ENCODE results near the gene MYO1C. TPM values are rescaled to one million over a fixed set of nuclear protein-coding genes. Genes with fewer than 3 reads are reported as not detected.

The MYO1C gene
- total and polyA plus RNA-seq, 2 experiments from 2014 or later = 76.8 to 85.3 TPM

DNA sequence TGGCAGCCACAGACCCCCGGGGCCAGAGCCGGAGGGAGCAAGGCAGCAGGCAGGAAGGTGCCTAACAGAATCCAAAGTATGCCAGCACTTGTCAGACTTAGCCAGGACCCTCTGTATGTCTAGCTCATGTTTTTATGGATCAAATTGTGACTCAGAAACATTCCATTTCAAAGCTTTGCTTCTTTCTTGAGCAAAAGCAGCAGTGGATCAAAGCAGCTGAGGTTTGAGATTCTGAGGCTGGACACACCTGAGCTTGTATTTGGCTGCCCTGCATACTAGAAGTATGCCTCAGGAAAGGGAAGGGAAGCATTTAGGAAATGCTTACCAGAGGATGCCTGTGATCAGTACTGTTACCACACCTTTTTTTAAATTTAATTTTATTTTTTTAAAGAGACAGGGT is 5.7 kb upstream of the MYO1C start:
- Histone ChIP-seq H3K36me3 (replicated peaks; ENCODE audit: insufficient read depth, low read depth) (no peaks in the 10 kb centered on the region), H3K79me2 (no peaks in the 10 kb centered on the region), H4K20me1 (ENCODE audit: insufficient read depth, poor library complexity, severe bottlenecking) (no peaks in the 10 kb centered on the region), H2AFZ (no peak overlapping the region), H3K4me1 (ENCODE audit: insufficient read depth) (no peaks in the 10 kb centered on the region), H3K9me2 (replicated peaks; ENCODE audit: insufficient read depth) (no peaks in the 10 kb centered on the region), H3K9me3 (ENCODE audit: low read depth) (no peaks in the 10 kb centered on the region), H3K27me3 (no peaks in the 10 kb centered on the region), H3K27ac (no peak overlapping the region), H3K4me3 (no peak overlapping the region), H3K4me2 (no peak overlapping the region)
- no peak for DNase-seq (ENCODE audit: low spot score)
- TF ChIP-seq, protein P1, sequence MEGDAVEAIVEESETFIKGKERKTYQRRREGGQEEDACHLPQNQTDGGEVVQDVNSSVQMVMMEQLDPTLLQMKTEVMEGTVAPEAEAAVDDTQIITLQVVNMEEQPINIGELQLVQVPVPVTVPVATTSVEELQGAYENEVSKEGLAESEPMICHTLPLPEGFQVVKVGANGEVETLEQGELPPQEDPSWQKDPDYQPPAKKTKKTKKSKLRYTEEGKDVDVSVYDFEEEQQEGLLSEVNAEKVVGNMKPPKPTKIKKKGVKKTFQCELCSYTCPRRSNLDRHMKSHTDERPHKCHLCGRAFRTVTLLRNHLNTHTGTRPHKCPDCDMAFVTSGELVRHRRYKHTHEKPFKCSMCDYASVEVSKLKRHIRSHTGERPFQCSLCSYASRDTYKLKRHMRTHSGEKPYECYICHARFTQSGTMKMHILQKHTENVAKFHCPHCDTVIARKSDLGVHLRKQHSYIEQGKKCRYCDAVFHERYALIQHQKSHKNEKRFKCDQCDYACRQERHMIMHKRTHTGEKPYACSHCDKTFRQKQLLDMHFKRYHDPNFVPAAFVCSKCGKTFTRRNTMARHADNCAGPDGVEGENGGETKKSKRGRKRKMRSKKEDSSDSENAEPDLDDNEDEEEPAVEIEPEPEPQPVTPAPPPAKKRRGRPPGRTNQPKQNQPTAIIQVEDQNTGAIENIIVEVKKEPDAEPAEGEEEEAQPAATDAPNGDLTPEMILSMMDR (IDR thresholded peaks at IDR 0.05; ENCODE audit: poor library complexity) = no peak
- TF ChIP-seq EZH2 (IDR thresholded peaks at IDR 0.05; ENCODE audit: borderline replicate concordance) (no peak), EZH2phosphoT487 (IDR thresholded peaks at IDR 0.05; ENCODE audit: low read depth, severe bottlenecking, unreplicated experiment) (no peak)
- 85% methylated on average over 2 of the region's 2 CpGs for WGBS (ENCODE audit: low lambda C conversion rate, missing lambda C conversion rate)

DNA sequence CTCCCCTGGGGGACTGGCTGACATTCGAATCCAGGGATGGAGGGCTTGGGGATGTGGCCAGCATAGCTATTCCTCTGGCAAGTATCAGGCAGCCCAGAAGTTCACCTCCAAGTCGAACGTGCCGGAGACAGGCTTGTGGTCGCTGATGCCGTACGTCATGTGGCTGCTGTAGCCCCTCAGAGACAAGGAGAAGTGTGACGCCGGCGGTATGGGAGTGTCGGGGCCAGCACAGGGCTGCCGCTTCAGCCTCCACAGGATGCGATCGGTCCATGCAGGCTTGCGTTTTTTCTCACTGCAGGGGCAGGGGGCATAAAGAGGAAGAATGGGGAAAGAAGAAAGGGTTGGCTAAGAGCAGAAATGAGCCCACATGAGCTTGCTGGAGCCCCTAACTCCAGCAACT is 5.3 kb upstream of the MYO1C start:
- DNase-seq (ENCODE audit: low spot score) = no peak
- no peaks in the 10 kb centered on the region for H3K36me3 ChIP-seq (replicated peaks; ENCODE audit: insufficient read depth, low read depth)
- H3K27me3 ChIP-seq = no peaks in the 10 kb centered on the region
- H4K20me1 ChIP-seq (ENCODE audit: insufficient read depth, poor library complexity, severe bottlenecking) = no peaks in the 10 kb centered on the region
- no peaks in the 10 kb centered on the region for H3K9me3 ChIP-seq (ENCODE audit: low read depth)
- H3K4me1 ChIP-seq (ENCODE audit: insufficient read depth) = peaks cover 1% of the 10 kb centered on the region
- no peak overlapping the region for H3K27ac ChIP-seq
- TF ChIP-seq EZH2 (IDR thresholded peaks at IDR 0.05; ENCODE audit: borderline replicate concordance) = no peak
- H3K79me2 ChIP-seq = no peaks in the 10 kb centered on the region
- 93% methylated on average over 15 of the region's 15 CpGs for WGBS (ENCODE audit: low lambda C conversion rate, missing lambda C conversion rate)
- H2AFZ ChIP-seq = no peak overlapping the region
- no peaks in the 10 kb centered on the region for H3K9me2 ChIP-seq (replicated peaks; ENCODE audit: insufficient read depth)
- H3K4me3 ChIP-seq = no peak overlapping the region
- H3K4me2 ChIP-seq = no peak overlapping the region

DNA sequence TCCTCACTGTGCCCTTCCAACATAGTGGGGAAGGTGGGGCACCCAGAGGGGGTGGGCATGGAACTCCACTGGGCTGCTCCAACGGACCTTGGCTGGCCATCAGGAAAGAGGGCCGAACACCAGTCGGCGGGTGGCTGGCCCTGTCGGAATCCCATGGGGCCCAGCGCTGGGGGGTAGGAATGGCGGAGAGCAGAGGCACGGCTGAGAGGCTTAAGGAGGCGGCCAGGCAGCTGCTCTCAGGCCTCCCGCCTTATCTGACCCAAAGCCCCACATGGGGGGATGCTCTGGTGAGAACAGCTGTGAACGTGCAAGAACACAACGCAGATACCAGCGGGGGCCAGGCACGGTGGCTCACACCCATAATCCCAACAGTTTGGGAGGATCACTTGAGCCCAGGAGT is 4.4 kb upstream of the MYO1C start:
- H3K4me1 ChIP-seq (ENCODE audit: insufficient read depth) = peaks cover 8% of the 10 kb centered on the region
- H3K4me2 ChIP-seq = no peak overlapping the region
- H3K36me3 ChIP-seq (replicated peaks; ENCODE audit: insufficient read depth, low read depth) = no peaks in the 10 kb centered on the region
- no peaks in the 10 kb centered on the region for H3K9me3 ChIP-seq (ENCODE audit: low read depth)
- H3K27me3 ChIP-seq = no peaks in the 10 kb centered on the region
- WGBS (ENCODE audit: low lambda C conversion rate, missing lambda C conversion rate) = 85% methylated on average over 14 of the region's 14 CpGs
- H3K4me3 ChIP-seq = no peak overlapping the region
- no peaks in the 10 kb centered on the region for H3K79me2 ChIP-seq
- no peaks in the 10 kb centered on the region for H3K9me2 ChIP-seq (replicated peaks; ENCODE audit: insufficient read depth)
- H4K20me1 ChIP-seq (ENCODE audit: insufficient read depth, poor library complexity, severe bottlenecking) = no peaks in the 10 kb centered on the region
- TF ChIP-seq EZH2 (IDR thresholded peaks at IDR 0.05; ENCODE audit: borderline replicate concordance) (no peak), EZH2phosphoT487 (IDR thresholded peaks at IDR 0.05; ENCODE audit: low read depth, severe bottlenecking, unreplicated experiment) (no peak)
- TF ChIP-seq, protein P1 (IDR thresholded peaks at IDR 0.05; ENCODE audit: poor library complexity) = no peak
- no peak overlapping the region for H2AFZ ChIP-seq
- no peak for DNase-seq (ENCODE audit: low spot score)
- peak overlapping the region; percentile 46 for H3K27ac ChIP-seq

DNA sequence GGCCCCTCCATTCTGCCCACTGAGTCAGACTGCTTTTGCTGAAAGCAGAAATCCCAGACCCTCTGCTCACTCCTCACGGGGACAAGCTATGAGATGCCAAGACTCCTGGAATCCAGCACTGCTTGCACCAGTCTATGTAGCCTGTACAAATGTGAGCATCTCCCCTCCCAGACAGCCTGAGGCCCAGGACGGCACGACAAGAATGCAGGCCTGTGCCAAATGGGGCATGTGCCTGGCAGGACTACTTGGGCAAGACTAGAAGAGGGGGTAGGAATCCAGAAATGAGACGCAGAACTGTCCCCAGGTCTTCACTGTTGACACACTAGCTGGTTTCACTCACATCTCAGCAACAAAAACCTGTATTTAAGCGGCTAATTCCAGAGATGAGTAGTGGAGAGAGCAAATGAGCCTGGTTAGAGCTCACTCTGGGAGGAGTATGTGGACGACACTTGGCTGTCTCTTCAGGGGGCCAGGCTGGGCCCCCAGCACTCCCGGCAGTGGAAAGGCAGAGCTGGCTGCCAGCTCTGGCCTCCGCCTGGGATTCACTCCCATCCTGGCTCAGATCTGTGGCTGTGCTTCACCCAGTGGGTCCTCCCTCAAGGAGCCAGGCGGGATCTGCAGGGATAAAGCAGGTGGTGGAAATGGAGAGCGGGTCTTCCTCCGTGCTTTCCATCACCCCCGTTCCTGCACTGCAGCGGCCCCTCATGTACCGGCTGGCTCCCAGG is 2.9 kb upstream of the MYO1C start:
- Histone ChIP-seq H4K20me1 (ENCODE audit: insufficient read depth, poor library complexity, severe bottlenecking) (no peaks in the 10 kb centered on the region), H3K27me3 (no peaks in the 10 kb centered on the region), H3K9me2 (replicated peaks; ENCODE audit: insufficient read depth) (no peaks in the 10 kb centered on the region), H2AFZ (no peak overlapping the region), H3K27ac (peak overlapping the region; percentile 46), H3K4me2 (no peak overlapping the region), H3K36me3 (replicated peaks; ENCODE audit: insufficient read depth, low read depth) (no peaks in the 10 kb centered on the region), H3K4me3 (no peak overlapping the region), H3K9me3 (ENCODE audit: low read depth) (no peaks in the 10 kb centered on the region), H3K79me2 (peaks cover 6% of the 10 kb centered on the region), H3K4me1 (ENCODE audit: insufficient read depth) (peaks cover 9% of the 10 kb centered on the region)
- no peak for DNase-seq (ENCODE audit: low spot score)
- WGBS (ENCODE audit: low lambda C conversion rate, missing lambda C conversion rate) = 81% methylated on average over 14 of the region's 14 CpGs
- TF ChIP-seq EZH2 (IDR thresholded peaks at IDR 0.05; ENCODE audit: borderline replicate concordance) = no peak
- no peak for TF ChIP-seq EZH2phosphoT487 (IDR thresholded peaks at IDR 0.05; ENCODE audit: low read depth, severe bottlenecking, unreplicated experiment)
- TF ChIP-seq, protein P1 (IDR thresholded peaks at IDR 0.05; ENCODE audit: poor library complexity) = no peak

All from hepatocyte (in vitro differentiated cells).